ENCODE measurements around the gene MPP4. TPM values are rescaled to one million over a fixed set of nuclear protein-coding genes. Genes with fewer than 3 reads are reported as not detected.

Gene MPP4
- 0.09 to 0.10 TPM in 2 of 5 replicates, not detected in the others for total RNA-seq (2022; extraction: Qiagen RNA extraction)

DNA sequence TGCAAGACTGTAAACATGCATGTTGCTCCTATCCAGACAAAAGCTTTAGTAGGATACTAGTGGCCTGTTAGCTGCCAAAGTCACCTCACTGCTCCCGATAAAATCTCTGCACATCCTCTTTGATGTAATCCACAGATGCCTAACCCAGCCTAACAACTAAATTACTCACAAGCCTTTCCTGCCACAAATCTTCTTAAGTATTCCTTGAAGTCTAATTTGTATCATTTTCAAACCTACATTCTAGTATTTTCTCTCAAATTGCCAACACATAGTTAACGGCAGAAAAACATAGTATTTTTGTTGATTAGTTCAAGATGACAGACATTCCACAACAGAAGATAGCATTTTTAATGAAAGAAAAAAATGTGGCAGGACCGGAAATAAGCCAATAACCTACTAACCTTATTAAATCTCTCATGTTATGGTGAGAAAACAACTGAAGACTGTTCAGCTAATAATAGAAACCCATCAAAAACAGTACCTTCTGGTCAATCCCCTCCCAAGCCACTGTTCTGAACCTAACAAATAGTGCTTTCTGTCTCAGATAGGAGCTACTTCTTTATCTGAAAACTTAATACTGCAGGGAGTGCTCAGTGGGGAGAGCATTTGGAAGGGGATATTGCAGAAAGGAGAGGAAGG is at the start of gene MPP4:
TSS of gene MPP4 (minus strand) at position 57 of the 639 bp plus-strand sequence. CDS start 4,690 bp downstream, outside the sequence.

GRCh38 chr2:201643216-201643890 is 55.1 kb downstream of the MPP4 start, which contains the start of gene TMEM237:
Gene TMEM237 (minus strand): TSS chr2:201643503. CDS start chr2:201643400, 103 bp downstream.

Other genes starting within 250 kb of the MPP4 start
- 11.5 to 15.3 TPM (median 14.1 TPM) in 5 replicates for gene TRAK2, start 247.2 kb downstream of the MPP4 start, total RNA-seq (2022; extraction: Qiagen RNA extraction)
- gene STRADB, start 246.9 kb downstream of the MPP4 start, total RNA-seq (2022; extraction: Qiagen RNA extraction), result 19.1 to 28.2 TPM (median 23.4 TPM) in 5 replicates
- gene TMEM237, start 55.1 kb downstream of the MPP4 start, total RNA-seq (2022; extraction: Qiagen RNA extraction), result 16.7 to 21.6 TPM (median 20.3 TPM) in 5 replicates
- gene ALS2, start 82.3 kb upstream of the MPP4 start, total RNA-seq (2022; extraction: Qiagen RNA extraction), result 9.9 to 12.9 TPM (median 10.0 TPM) in 5 replicates
- not detected in 5 replicates for gene CDK15, start 107.9 kb upstream of the MPP4 start, total RNA-seq (2022; extraction: Qiagen RNA extraction)